ENCODE measurements around the gene ZNF205.
"Not testable (repeated sequence)": the region's sequence is repeated elsewhere in the genome, so short reads cannot be mapped to it uniquely, and the experiment has no call there.

The ZNF205 gene

GRCh38 chr16:3072576-3073263 lies 39.7 kb upstream of the ZNF205 start:
- H3K9ac ChIP-seq (ENCODE audit: low read depth, low read length); H3K4me1 ChIP-seq (ENCODE audit: insufficient read depth, low read length); H3K4me3 ChIP-seq (ENCODE audit: low read length); H3K27ac ChIP-seq (ENCODE audit: low read depth, low read length); H3K27me3 ChIP-seq (ENCODE audit: insufficient read depth, low read length); H3K36me3 ChIP-seq (ENCODE audit: insufficient read depth, low read length); H3K9me3 ChIP-seq (ENCODE audit: insufficient read depth, low read depth, low read length): not testable (repeated sequence)
- 80% methylated on average over 7 of the region's 18 CpGs for WGBS

GRCh38 chr16:3073448-3073847 lies 38.9 kb upstream of the ZNF205 start:
- H3K4me1 ChIP-seq (ENCODE audit: insufficient read depth, low read length), result peaks cover 4% of the 10 kb centered on the region
- H3K9ac ChIP-seq (ENCODE audit: low read depth, low read length), result no peak overlapping the region

GRCh38 chr16:3074860-3075522 lies 37.4 kb upstream of the ZNF205 start:
- no peaks in the 10 kb centered on the region for H3K36me3 ChIP-seq (ENCODE audit: insufficient read depth, low read length)
- WGBS, result 79% methylated on average over 9 of the region's 9 CpGs
- H3K27me3 ChIP-seq (ENCODE audit: insufficient read depth, low read length), result no peaks in the 10 kb centered on the region
- no peak overlapping the region for H3K27ac ChIP-seq (ENCODE audit: low read depth, low read length)
- no peaks in the 10 kb centered on the region for H3K9me3 ChIP-seq (ENCODE audit: insufficient read depth, low read depth, low read length)
- H3K4me3 ChIP-seq (ENCODE audit: low read length), result no peak overlapping the region
- H3K4me1 ChIP-seq (ENCODE audit: insufficient read depth, low read length), result peaks cover 15% of the 10 kb centered on the region
- H3K9ac ChIP-seq (ENCODE audit: low read depth, low read length), result no peak overlapping the region

More at GRCh38 chr16:3073448-3073847, 38.9 kb upstream of the ZNF205 start:
- Histone ChIP-seq H3K27me3 (ENCODE audit: insufficient read depth, low read length) (no peaks in the 10 kb centered on the region), H3K27ac (ENCODE audit: low read depth, low read length) (no peak overlapping the region), H3K9me3 (ENCODE audit: insufficient read depth, low read depth, low read length) (no peaks in the 10 kb centered on the region), H3K4me3 (ENCODE audit: low read length) (no peak overlapping the region), H3K36me3 (ENCODE audit: insufficient read depth, low read length) (no peaks in the 10 kb centered on the region)
- WGBS, result 93% methylated on average over 7 of the region's 7 CpGs

GRCh38 chr16:3075523-3075915 lies 36.9 kb upstream of the ZNF205 start:
- Histone ChIP-seq H3K9me3 (ENCODE audit: insufficient read depth, low read depth, low read length) (no peaks in the 10 kb centered on the region), H3K27me3 (ENCODE audit: insufficient read depth, low read length) (no peaks in the 10 kb centered on the region), H3K27ac (ENCODE audit: low read depth, low read length) (no peak overlapping the region), H3K4me3 (ENCODE audit: low read length) (no peak overlapping the region), H3K4me1 (ENCODE audit: insufficient read depth, low read length) (peaks cover 15% of the 10 kb centered on the region), H3K9ac (ENCODE audit: low read depth, low read length) (no peak overlapping the region), H3K36me3 (ENCODE audit: insufficient read depth, low read length) (no peaks in the 10 kb centered on the region)
- 58% methylated on average over 10 of the region's 10 CpGs for WGBS

- H3K9me3 ChIP-seq (ENCODE audit: insufficient read depth, low read depth, low read length); H3K9ac ChIP-seq (ENCODE audit: low read depth, low read length); H3K27ac ChIP-seq (ENCODE audit: low read depth, low read length); H3K36me3 ChIP-seq (ENCODE audit: insufficient read depth, low read length); H3K27me3 ChIP-seq (ENCODE audit: insufficient read depth, low read length); H3K4me3 ChIP-seq (ENCODE audit: low read length): not testable (repeated sequence)
- WGBS, result 93% methylated on average over 6 of the region's 6 CpGs
- peaks cover 15% of the 10 kb centered on the region for H3K4me1 ChIP-seq (ENCODE audit: insufficient read depth, low read length)
Observed at GRCh38 chr16:3075946-3076345, 36.4 kb upstream of the ZNF205 start.

GRCh38 chr16:3076577-3076976 lies 35.8 kb upstream of the ZNF205 start:
- WGBS, result 78% methylated on average over 6 of the region's 6 CpGs
- peaks cover 15% of the 10 kb centered on the region for H3K4me1 ChIP-seq (ENCODE audit: insufficient read depth, low read length)
- H3K9ac ChIP-seq (ENCODE audit: low read depth, low read length), result no peak overlapping the region
- H3K4me3 ChIP-seq (ENCODE audit: low read length), result no peak overlapping the region
- no peaks in the 10 kb centered on the region for H3K9me3 ChIP-seq (ENCODE audit: insufficient read depth, low read depth, low read length)
- H3K36me3 ChIP-seq (ENCODE audit: insufficient read depth, low read length), result no peaks in the 10 kb centered on the region
- no peak overlapping the region for H3K27ac ChIP-seq (ENCODE audit: low read depth, low read length)
- H3K27me3 ChIP-seq (ENCODE audit: insufficient read depth, low read length), result no peaks in the 10 kb centered on the region

- Histone ChIP-seq H3K27me3 (ENCODE audit: insufficient read depth, low read length) (no peaks in the 10 kb centered on the region), H3K9me3 (ENCODE audit: insufficient read depth, low read depth, low read length) (no peaks in the 10 kb centered on the region), H3K4me1 (ENCODE audit: insufficient read depth, low read length) (peaks cover 15% of the 10 kb centered on the region), H3K27ac (ENCODE audit: low read depth, low read length) (no peak overlapping the region), H3K4me3 (ENCODE audit: low read length) (no peak overlapping the region), H3K36me3 (ENCODE audit: insufficient read depth, low read length) (no peaks in the 10 kb centered on the region), H3K9ac (ENCODE audit: low read depth, low read length) (no peak overlapping the region)
- WGBS, result 95% methylated on average over 17 of the region's 17 CpGs
Observed at GRCh38 chr16:3080024-3080423, 32.4 kb upstream of the ZNF205 start.

GRCh38 chr16:3081957-3082356 lies 30.4 kb upstream of the ZNF205 start:
- WGBS, result 95% methylated on average over 13 of the region's 13 CpGs

GRCh38 chr16:3083408-3083807 lies 29.0 kb upstream of the ZNF205 start:
- H3K9ac ChIP-seq (ENCODE audit: low read depth, low read length); H3K36me3 ChIP-seq (ENCODE audit: insufficient read depth, low read length); H3K27ac ChIP-seq (ENCODE audit: low read depth, low read length); H3K27me3 ChIP-seq (ENCODE audit: insufficient read depth, low read length); H3K4me3 ChIP-seq (ENCODE audit: low read length); H3K9me3 ChIP-seq (ENCODE audit: insufficient read depth, low read depth, low read length): not testable (repeated sequence)
- peaks cover 11% of the 10 kb centered on the region for H3K4me1 ChIP-seq (ENCODE audit: insufficient read depth, low read length)
- 93% methylated on average over 8 of the region's 8 CpGs for WGBS

More at GRCh38 chr16:3081957-3082356, 30.4 kb upstream of the ZNF205 start:
- H3K36me3 ChIP-seq (ENCODE audit: insufficient read depth, low read length); H3K27ac ChIP-seq (ENCODE audit: low read depth, low read length); H3K9ac ChIP-seq (ENCODE audit: low read depth, low read length); H3K9me3 ChIP-seq (ENCODE audit: insufficient read depth, low read depth, low read length); H3K27me3 ChIP-seq (ENCODE audit: insufficient read depth, low read length); H3K4me3 ChIP-seq (ENCODE audit: low read length): not testable (repeated sequence)
- peaks cover 12% of the 10 kb centered on the region for H3K4me1 ChIP-seq (ENCODE audit: insufficient read depth, low read length)

- Histone ChIP-seq H3K4me3 (ENCODE audit: low read length) (no peak overlapping the region), H3K27ac (ENCODE audit: low read depth, low read length) (no peak overlapping the region), H3K36me3 (ENCODE audit: insufficient read depth, low read length) (peaks cover 18% of the 10 kb centered on the region), H3K27me3 (ENCODE audit: insufficient read depth, low read length) (no peaks in the 10 kb centered on the region), H3K9ac (ENCODE audit: low read depth, low read length) (no peak overlapping the region), H3K4me1 (ENCODE audit: insufficient read depth, low read length) (peaks cover under 1% of the 10 kb centered on the region; the same call in 1 of the 2 replicates), H3K9me3 (ENCODE audit: insufficient read depth, low read depth, low read length) (no peaks in the 10 kb centered on the region)
- WGBS, result 100% methylated on average over 1 of the region's 1 CpG
Observed at GRCh38 chr16:3084491-3084890, 27.9 kb upstream of the ZNF205 start.

- Histone ChIP-seq H3K9ac (ENCODE audit: low read depth, low read length) (no peak overlapping the region), H3K27me3 (ENCODE audit: insufficient read depth, low read length) (no peaks in the 10 kb centered on the region), H3K4me3 (ENCODE audit: low read length) (no peak overlapping the region), H3K36me3 (ENCODE audit: insufficient read depth, low read length) (peaks cover 24% of the 10 kb centered on the region), H3K9me3 (ENCODE audit: insufficient read depth, low read depth, low read length) (no peaks in the 10 kb centered on the region), H3K4me1 (ENCODE audit: insufficient read depth, low read length) (no peaks in the 10 kb centered on the region), H3K27ac (ENCODE audit: low read depth, low read length) (no peak overlapping the region)
- 86% methylated on average over 7 of the region's 7 CpGs for WGBS
Observed at GRCh38 chr16:3084969-3085670, 27.3 kb upstream of the ZNF205 start.

Data from HUES64 (cell line).